Spleen (tissue), 7 donors: Measurements from ENCODE around the gene RAB6A.

Experiments
- CTCF ChIP-seq, 11 experiments: fragments of 200-600 bp in 7 of 11; fragments of 450-650 bp in 4 of 11; sonication (generic) in 4 of 11; IDR thresholded peaks in 8 of 11; conservative IDR thresholded peaks in 3 of 11; 1 replicate in 7 of 11; 2 replicates in 4 of 11; pipeline versions ENCODE4 v1.4.0 to v1.8.0; 2016 to 2021; ENCODE audit warnings: antibody characterized with exemption in 11 of 11, inconsistent platforms in 4 of 11, mild to moderate bottlenecking in 1 of 11
- POLR2AphosphoS5 ChIP-seq, 3 donors: sonication (generic); formaldehyde crosslinking; IDR thresholded peaks; one replicate each; pipeline ENCODE4 v1.5.1; 2017; ENCODE audit warnings: antibody characterized with exemption in 3 of 3
- donor health status: DM: no; HTN: no; CAD: no; lungs with moderate emphysema.
- donor health status: DM: no; HTN: no; CAD: no.
- donor health status: DM: no; HTN: no; CAD: no.

GRCh38 chr11:73645972-73646631, 114.8 kb downstream of the RAB6A start, which contains the start of gene PLEKHB1:
- no peak for TF ChIP-seq CTCF (IDR thresholded peaks at IDR 0.05 in 8 of 11, conservative IDR thresholded peaks at IDR 0.05 in 3 of 11)
- no peak for TF ChIP-seq POLR2AphosphoS5 (IDR thresholded peaks at IDR 0.05)
